ENCODE data around the gene UNC5A.

UNC5A gene

DNA sequence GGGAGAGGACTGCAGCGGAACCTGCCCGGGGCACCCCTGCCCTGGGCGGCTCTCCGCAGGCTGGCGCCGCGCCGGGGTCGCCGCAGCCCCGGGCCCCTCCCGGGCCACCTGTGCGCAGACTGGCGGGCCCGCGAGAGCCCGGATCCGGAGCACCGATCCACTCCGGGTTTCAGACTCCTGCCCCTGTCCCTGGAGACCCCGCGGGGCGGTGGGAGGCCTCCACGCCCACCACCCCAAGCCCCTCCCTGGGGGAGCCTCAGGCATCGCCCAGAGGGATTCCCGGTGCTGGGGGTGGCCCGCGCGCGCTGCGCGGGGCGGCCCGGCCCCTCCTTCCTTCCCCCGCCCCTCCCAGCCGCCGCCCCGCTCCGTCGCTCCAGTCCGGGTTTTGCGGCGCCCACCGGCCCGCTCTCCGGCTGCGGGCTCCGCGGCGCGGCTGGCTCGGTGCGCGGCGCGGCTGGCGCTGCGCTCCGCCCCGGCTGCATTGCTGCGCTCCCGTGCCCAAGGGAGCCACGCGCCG is at the start of gene UNC5A:
Gene UNC5A (plus strand): TSS at position 479 of the 517 bp plus-strand sequence. CDS start 192 bp downstream, outside the sequence.
- Histone ChIP-seq H3K4me3 (peak within 1 kb of the TSS in 5 of 7 experiments; percentile 12 to 33 (median 24)), H3K27ac (no peak within 1 kb of the TSS)

DNA sequence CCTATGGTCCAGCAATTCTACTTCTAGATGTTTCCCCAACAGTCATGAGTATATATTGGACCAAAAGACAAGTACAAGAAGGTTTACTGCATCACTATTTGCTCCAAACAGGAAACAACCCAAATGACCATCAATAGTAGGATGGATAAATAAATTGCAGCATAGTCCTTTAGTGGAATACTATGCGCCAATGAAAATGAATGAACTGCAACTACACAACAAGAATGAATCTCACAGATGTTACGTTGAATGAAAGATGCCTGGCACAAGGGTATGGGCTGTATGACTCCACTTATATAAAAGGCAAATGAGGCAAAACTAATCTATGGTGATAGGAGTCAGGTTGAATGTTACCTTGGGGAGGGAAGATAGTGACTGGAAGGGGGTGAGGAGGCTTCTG is 48.6 kb upstream of the UNC5A start:
- Histone ChIP-seq H3K27ac (no peak overlapping the region), H3K4me3 (no peak overlapping the region)

DNA sequence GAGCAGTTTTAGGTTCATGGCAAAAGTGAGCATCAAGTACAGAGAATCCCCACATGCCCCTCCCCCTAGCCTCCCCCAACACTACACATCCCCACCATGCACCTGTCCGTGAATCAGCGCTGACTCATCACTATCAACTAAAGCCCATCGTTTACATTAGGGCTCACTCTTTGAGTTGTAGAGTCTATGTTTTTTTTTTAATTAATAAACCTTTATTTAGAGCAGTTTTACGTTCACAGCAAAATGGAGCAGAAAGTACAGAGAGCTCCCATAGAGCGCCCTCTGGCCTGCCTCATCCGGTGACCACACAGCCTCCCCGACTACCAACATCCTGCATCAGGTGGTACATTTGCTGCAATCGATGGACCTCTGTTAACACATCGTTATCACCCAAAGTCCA is 47.9 kb upstream of the UNC5A start:
- no peak overlapping the region for H3K4me3 ChIP-seq
- H3K27ac ChIP-seq, result no peak overlapping the region

DNA sequence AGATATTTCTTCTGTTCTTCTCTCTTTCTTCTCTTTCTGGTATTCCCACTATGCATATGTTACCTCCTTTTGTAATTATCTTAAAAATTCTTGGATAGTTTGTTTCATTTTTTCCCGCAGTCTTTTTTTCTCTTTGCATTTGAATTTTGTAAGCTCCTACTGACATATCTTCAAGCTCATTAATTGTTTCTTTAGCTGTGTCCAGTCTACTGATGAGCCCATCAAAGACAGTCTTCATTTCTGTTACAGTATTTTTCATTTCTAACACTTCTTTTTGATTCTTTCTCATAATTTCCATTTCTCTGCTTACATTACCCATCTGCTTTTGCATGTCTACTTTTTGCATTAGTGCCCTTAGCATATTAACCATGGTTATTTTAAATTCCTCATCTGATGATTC is 44.7 kb upstream of the UNC5A start:
- H3K27ac ChIP-seq, result no peak overlapping the region
- H3K4me3 ChIP-seq, result no peak overlapping the region

DNA sequence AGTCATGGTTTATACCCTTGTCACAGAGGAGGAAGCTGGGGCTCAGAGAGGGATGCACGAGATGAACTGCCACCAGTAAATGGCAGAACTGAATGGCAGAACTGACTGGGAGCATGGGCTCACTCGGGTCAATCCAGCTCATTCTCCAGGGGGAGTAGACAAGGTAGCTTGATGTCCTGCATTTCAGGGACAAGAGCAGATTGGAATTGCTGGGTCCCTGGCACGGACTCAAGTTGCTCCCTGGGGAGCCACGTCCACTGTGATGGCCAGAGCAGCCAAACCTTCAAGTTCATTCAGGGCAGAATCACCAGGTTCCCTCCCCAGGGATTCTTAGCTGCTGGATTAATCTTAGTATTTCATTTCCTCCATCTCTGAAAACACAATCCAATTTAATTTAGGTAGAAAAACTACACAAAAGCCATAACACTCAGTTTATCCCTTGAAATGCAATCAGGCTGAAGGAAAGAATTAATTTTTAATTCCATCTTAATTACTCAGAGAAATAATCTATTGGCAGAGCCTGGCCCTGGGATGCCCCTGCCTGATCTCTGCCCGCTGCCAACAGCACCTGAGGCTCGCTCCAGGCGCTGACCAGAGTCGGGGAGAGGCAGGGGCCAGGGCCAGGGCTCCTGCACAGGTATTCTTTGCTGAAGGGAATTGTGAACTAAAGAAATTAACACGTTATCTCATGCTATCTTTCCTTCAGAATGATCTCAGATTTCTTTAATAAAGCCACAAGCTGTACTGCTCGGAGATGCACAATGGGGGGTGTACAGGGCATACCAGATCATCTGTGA is 42.0 kb upstream of the UNC5A start:
- Histone ChIP-seq H3K4me3 (no peak overlapping the region), H3K27ac (no peak overlapping the region)

DNA sequence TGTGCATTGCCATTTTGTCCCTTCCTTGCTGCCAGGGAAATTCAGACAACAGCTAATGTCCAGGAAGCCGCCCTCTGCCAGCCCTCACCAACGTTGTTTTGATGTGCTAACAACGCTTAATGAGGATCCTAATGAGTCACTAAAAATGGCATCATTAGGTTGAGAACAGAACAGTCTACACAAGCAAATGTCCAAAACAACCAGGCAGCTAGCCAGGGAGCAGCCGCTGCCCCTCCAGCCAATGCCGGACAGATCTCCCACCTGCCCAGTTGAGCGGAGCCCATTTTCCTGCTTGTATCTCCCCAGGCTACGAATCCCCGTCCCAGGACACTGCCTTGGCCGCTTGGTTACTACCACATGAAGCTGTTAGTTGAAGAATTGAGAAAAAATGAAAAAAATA is 40.4 kb upstream of the UNC5A start:
- Histone ChIP-seq H3K4me3 (no peak overlapping the region), H3K27ac (no peak overlapping the region)

DNA sequence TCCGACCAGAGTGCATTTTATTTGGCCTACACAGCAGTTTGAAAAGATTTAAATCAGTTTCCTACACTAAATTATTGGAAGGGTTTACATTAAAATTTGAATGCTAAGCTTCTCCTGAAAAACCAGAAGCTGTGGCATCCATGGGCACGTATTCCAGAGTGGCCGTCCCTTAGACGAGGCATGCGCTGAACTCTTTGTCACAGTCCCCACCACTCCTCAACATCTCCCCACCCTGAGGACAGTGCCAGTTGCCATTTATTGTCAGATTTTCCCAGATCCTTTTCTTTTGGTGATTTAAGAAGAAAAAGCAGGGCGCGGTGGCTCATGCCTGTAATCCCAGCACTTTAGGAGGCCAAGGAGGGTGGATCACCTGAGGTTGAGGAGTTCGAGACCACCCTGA is 39.9 kb upstream of the UNC5A start:
- no peak overlapping the region for H3K27ac ChIP-seq
- no peak overlapping the region for H3K4me3 ChIP-seq

DNA sequence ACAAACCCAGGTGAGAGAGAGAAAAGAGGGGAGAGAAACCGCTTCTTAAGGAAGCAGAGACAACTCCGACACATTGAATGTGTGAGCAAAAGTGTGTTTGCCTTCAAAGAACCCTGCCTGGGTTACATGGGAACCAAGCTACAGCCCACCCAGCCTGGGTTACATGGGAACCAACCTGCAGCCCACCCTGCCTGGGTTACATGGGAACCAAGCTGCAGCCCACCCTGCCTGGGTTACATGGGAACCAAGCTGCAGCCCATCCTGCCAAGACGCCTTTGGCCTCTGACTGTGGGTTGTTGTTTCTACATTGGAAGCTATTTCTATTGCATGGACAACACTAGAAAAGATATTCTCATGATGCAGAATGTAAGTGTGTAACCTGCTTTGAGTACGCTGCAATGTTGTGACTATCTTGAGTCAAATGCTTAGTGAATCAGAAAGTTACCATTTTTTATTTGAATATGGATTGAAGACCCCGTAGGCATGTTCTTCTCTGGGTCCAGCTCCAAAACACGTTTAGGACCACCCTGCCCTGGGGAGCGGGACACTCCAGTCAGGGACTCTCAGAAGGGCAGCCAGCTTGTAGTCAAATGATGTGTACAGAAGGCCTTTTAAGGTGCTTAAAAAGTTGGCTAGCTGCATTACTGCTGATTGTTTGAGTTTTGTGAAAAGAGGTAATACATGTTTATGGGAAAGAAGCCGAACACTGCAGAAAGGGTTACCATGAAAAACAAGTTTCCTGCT is 39.1 kb upstream of the UNC5A start:
- no peak overlapping the region for H3K4me3 ChIP-seq
- H3K27ac ChIP-seq, result no peak overlapping the region

DNA sequence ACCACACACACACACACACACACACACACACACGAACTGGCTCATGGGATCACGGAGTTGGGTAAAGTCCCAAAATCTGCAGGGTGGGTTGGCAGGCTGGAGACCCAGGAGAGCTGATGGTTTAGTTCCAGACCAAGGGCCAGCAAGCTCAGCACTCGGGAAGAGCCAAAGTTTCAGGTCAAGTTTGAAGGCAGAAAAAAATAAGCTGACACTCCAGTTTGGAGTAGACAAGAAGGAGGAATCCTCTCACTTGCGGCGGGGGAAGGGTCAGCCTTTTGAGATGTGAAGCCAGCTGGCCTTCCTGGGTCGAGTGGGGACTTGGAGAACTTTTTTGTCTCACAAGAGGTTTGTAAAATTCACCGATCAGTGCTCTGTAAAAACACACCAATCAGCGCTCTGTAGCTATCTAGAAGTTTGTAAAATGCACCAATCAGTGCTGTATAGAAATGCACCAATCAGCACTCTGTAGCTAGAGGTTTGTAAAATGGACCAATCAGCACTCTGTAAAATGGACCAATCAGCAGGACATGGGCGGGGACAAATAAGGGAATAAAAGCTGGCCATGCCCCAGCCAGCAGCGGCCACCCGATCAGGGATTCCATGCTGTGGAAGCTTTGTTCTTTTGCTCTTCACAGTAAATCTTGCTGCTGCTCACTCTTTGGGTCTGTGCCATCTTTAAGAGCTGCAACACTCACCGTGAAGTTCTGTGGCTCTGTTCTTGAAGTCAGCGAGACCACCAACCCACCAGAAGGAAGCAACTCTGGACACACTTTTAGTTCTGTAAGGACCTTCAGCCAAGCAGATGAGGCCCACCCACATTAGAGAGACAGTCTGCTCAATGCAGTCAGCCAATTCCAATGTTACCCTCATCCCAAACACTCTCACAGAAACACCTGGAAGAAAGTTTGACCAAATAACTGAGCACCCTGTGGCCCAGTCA is 37.8 kb upstream of the UNC5A start:
- H3K27ac ChIP-seq, result no peak overlapping the region
- H3K4me3 ChIP-seq, result no peak overlapping the region

DNA sequence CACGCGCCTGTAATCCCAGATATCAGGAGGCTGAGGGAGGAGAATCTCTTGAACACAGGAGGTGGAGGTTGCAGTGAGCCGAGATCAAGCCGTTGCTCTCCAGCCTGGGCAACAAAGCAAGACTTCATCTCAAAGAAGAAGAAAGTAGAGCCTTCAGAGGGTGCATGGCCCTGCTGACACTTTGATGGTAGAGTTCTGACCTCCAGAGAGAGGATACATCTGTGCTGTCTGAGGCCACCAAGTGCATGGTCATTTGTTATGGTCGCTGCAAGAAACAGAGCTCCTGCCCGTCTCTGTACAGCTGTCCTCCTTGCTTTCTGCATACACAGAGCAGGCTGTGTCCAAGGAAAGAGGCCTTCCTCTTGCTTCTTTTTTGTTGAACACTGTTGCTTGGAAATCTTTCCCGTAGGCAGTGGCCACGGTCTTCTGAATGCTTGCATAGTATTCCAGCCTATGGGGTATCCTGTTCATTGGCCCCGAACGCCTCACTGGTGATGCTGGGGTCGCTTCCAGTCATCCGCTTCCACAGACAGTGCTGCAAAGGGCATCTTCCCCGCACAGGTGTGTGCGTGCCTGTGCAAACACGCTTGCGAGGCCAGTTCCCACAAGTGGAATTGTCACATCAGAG is 36.8 kb upstream of the UNC5A start:
- no peak overlapping the region for H3K4me3 ChIP-seq
- no peak overlapping the region for H3K27ac ChIP-seq

DNA sequence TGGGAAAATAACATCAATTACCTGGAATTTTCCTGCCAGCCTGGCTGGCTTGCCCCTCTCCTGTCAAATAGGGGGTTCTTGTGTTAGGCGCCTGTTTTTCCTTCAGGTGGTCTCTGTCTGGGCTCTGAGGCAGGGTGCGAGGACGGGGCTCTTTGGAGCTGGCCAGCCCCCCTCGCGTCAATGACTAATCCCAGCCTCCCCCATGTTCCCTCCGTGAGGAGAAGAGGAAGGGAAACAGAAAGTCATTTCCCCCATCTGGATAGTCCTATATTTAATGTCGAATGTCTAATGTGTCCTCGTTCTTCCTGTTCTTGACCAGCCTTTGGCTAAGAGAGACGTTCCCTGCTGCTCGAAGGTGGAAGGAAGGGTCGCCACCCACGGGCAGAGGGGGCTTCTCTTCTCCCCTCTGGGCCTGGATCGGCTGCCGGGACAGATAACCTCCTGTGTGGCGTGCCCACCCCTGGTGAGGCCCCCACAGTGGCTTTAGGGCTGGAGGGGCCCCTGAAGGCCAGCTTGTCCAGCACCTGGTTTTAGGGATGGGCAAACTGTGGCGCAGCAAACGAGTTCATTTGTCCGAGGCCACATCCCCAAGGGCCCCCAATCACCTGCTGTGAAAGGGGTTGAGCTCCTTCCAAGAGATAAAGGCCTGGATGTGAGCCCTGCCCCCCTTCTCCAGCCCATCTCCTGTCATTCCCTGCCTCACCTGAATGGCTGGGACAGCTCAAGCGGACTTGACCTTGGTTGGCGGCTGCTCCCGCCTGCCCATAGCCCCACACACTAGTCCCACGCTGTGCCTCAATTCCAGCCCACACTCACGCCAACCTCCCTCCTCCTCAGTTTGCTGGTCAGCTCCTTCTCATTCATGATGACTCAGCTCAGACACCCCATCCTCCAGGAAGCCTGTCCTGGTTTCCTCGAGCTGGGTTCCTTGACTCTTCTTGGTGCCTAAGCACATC is 35.9 kb upstream of the UNC5A start:
- H3K4me3 ChIP-seq, result no peak overlapping the region

DNA sequence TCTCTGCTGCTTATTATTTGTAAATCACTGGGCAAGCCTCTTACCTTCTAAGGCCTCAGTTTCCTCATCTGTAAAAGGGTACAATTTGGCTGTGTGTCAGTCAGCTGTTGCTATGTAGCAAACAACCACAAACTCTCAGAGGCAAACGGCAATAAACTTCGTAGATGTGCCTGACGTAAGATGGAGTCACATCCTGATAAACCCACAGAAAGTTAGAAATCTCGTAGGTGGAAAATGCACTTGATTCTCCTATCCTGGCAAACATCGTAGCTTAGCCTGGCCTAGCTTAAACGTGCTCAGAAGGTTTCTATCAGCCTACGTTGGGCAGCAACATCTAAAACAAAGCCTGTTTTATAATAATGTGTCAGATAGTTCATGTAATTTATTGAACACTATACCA is 35.0 kb upstream of the UNC5A start:
- no peak overlapping the region for H3K4me3 ChIP-seq
- no peak overlapping the region for H3K27ac ChIP-seq

More for the DNA sequence above, 35.9 kb upstream of the UNC5A start:
- H3K27ac ChIP-seq, result no peak overlapping the region

DNA sequence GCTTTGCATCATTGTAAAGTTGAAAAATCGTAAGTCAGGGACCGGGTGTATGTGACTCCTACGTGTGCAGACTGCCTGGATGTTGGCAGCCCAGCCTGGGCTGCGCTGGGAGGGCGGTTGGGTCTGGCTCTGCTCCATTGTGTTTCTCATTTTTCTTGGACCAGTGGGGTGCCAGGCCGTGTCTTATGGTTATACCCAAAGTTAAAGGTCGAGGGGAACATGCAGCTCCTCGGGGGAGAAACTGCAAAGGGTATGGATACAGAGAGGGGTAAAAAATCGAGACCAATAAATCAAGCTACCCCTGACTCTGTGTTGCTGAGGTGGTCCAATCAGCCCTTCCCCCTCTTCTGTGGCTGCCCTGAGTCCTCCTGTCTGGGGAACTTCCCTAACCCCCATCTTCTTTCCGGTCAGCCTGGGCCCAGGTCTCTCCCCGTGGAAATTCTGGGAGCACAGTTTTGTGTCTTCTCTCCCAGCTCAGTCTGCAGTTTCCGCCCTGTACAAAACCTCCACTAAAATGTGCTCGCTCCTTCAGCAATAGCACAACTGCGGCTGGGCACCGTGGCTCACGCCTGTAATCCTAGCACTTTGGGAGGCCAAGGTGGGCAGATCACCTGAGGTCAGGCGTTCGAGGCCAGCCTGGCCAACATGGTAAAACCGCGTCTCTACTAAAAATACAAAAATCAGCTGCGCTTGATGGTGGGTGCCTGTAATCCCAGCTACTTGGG is 34.1 kb upstream of the UNC5A start:
- Histone ChIP-seq H3K4me3 (no peak overlapping the region), H3K27ac (no peak overlapping the region)

DNA sequence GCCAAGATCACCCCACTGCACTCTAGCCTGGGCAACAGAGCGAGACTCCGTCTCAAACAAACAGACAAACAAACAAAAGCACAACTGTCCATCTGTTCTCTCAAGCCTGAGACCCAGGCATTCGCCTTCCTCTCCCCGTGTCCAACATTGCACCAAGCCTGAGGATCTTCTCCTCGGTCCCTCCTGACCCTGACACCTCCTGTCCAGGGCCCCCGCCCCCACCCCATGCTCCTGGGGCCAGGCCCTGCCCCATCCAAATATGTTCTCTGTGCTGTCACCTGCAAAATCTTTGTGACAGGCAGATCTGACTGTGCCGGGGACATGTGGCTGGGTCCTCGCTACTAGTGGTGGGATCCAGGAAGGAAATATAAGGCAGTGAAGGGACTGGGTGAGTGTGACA is 33.4 kb upstream of the UNC5A start:
- H3K27ac ChIP-seq, result no peak overlapping the region
- H3K4me3 ChIP-seq, result no peak overlapping the region

DNA sequence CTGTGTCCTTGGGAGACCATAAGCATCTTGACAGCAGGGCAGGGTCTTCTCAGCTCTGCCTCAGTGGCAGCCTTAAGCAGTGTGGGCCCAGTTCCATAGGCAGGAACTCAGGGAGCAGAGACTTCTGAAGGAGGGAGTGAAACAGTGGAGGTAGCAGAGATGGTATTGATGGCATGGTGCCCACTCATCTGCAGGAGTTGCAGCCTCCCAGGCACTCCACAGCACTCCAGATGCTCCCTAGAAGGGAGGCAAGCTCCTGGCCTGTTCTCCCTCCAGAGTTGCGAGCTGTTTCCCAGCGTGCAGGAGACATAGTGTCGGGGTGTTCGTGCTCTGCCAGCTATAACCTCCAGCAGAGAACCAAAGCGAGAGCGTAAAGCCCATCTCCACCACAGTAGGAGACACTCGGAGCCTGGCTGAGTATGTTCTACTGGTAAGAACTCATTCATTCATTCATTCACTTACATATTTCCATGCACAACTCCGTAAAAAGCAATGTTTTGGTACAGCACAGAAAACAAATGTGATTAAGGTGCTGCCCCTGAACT is 31.4 kb upstream of the UNC5A start:
- Histone ChIP-seq H3K4me3 (no peak overlapping the region), H3K27ac (no peak overlapping the region)

DNA sequence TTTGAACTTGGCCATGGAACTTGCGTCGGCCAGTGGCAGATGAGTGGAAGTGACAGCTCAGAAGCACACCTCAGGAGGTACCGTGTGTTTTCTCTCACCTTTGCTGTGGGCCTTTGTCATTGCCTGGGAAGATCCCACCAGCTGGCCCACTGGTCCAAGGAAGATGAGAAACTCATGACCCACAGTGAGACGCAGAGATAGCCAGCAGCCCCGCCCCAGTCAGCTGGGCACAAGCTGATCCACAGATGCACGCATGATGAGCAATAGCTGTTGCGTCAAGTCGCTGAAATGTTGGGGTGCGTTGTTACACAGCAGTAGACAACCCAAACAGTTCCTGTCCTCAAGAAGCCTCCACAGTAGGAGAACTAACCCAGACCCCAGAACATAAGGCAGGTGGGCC is 30.8 kb upstream of the UNC5A start:
- H3K27ac ChIP-seq, result no peak overlapping the region

DNA sequence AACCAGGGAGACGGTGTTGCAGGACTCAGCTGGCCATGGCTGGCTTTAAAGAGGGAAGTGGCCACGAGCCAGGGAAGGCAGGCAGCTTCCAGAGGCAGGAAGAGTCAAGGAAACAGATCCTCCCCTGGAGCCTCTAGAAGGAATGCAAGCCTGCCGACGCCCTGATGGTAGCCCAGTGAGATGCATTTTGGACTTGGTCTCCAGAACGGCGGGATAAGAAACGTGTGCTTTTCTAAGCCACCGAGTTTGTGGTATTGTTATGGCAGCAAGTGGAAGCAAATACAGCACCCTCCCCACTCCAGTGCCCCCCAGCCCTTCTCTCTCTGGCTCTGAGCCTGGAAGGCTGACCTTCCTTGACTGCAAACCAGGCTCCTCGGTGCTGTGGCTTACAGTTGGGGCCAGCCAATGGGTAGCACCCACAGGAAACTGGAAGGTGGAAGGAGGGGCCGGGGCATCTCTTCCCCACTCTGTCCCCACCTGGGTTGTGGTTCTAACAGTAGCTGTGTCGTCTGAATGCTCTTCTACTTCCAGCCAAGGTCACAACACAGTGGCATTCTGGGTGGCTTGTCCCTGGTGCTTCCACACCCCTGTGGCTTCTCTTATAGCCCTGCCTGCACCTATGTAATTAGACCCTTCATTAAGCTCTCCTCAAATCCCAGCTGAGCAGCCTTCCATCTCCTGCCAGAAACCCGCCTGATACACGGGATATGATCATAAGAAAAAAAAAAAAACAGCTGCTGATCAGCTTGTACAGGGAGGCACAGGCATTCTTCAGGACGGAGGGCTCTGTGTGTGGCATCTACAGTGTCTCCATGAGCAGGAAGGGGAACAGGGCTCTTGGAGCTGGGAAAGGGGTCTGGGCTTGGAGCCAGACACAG is 29.9 kb upstream of the UNC5A start:
- no peak overlapping the region for H3K4me3 ChIP-seq
- H3K27ac ChIP-seq, result no peak overlapping the region

More for the DNA sequence above, 30.8 kb upstream of the UNC5A start:
- H3K4me3 ChIP-seq, result no peak overlapping the region
